B cell (primary cell): ENCODE data around the gene CXCL13.

Source experiments
- CTCF ChIP-seq: fragments of 200-600 bp; IDR thresholded peaks from one replicate; pipeline ENCODE4 v1.8.0; 2022; ENCODE audit warnings: antibody characterized with exemption, mild to moderate bottlenecking
- EZH2 ChIP-seq: IDR thresholded peaks from 2 replicates; pipeline ENCODE4 v1.6.1; 2012; ENCODE audit warnings: borderline replicate concordance, low read depth, mild to moderate bottlenecking, moderate library complexity, low read length; ENCODE audit not compliant: insufficient read depth, poor library complexity, severe bottlenecking

- TF ChIP-seq CTCF (no peak), EZH2 (no peak)
Measured at GRCh38 chr4:77564231-77564630, 41.4 kb upstream of the CXCL13 start.
